GM18951 (cell line): ENCODE results near the gene RHO.

Source experiments
- POLR2A ChIP-seq: IDR thresholded peaks from 4 replicates; pipeline ENCODE4 v1.6.1; 2011; ENCODE audit warnings: mild to moderate bottlenecking; ENCODE audit not compliant: insufficient read length, insufficient read depth; ENCODE audit errors: extremely low read depth
- in situ Hi-C: fragments of 300-500 bp; cut with MboI; formaldehyde crosslinking; loops from one replicate; pipeline ENCODE4 v1.12.0; 2022; ENCODE audit warnings: low sequenced_read_pairs, mixed read lengths, inconsistent platforms; ENCODE audit not compliant: unreplicated experiment

Gene RHO

GRCh38 chr3:129558772-129559564 lies 30.5 kb downstream of the RHO start:
- TF ChIP-seq POLR2A, result no peak
- in situ Hi-C loops, result no loop called here

GRCh38 chr3:129559565-129560079 lies 31.2 kb downstream of the RHO start:
- in situ Hi-C loops, result no loop called here
- no peak for TF ChIP-seq POLR2A

- in situ Hi-C loops, result no loop called here
- TF ChIP-seq POLR2A, result no peak
Measured at GRCh38 chr3:129560269-129560787, 31.9 kb downstream of the RHO start.

- in situ Hi-C loops, result no loop called here
Measured at GRCh38 chr3:129560911-129561594, 32.6 kb downstream of the RHO start.

GRCh38 chr3:129561619-129562248 lies 33.3 kb downstream of the RHO start:
- TF ChIP-seq POLR2A, result no peak
- in situ Hi-C loops, result no loop called here

More at GRCh38 chr3:129560911-129561594, 32.6 kb downstream of the RHO start:
- no peak for TF ChIP-seq POLR2A

- in situ Hi-C loops, result no loop called here
- TF ChIP-seq POLR2A, result no peak
Measured at GRCh38 chr3:129562803-129563202, 34.4 kb downstream of the RHO start.

GRCh38 chr3:129563332-129563731 lies 34.9 kb downstream of the RHO start:
- in situ Hi-C loops, result no loop called here

GRCh38 chr3:129563850-129564535 lies 35.6 kb downstream of the RHO start:
- TF ChIP-seq POLR2A, result no peak
- in situ Hi-C loops, result no loop called here

More at GRCh38 chr3:129563332-129563731, 34.9 kb downstream of the RHO start:
- TF ChIP-seq POLR2A, result no peak

- no peak for TF ChIP-seq POLR2A
- in situ Hi-C loops, result no loop called here
Measured at GRCh38 chr3:129564981-129565644, 36.7 kb downstream of the RHO start.

- in situ Hi-C loops, result no loop called here
- TF ChIP-seq POLR2A, result no peak
Measured at GRCh38 chr3:129565902-129566301, 37.5 kb downstream of the RHO start.

GRCh38 chr3:129567176-129567705 lies 38.8 kb downstream of the RHO start:
- no peak for TF ChIP-seq POLR2A
- in situ Hi-C loops, result no loop called here

GRCh38 chr3:129567939-129568338 lies 39.5 kb downstream of the RHO start:
- in situ Hi-C loops, result no loop called here
- no peak for TF ChIP-seq POLR2A
